CD4-positive, alpha-beta T cell treated with Interleukin-17A for 4 hours (primary cell): ENCODE data around the gene RPIA.

Experiments used
- DNase-seq: peaks from one replicate; pipeline ENCODE4 v3.0.0-alpha.2; 2020; ENCODE audit warnings: mixed read lengths

The RPIA gene

DNA sequence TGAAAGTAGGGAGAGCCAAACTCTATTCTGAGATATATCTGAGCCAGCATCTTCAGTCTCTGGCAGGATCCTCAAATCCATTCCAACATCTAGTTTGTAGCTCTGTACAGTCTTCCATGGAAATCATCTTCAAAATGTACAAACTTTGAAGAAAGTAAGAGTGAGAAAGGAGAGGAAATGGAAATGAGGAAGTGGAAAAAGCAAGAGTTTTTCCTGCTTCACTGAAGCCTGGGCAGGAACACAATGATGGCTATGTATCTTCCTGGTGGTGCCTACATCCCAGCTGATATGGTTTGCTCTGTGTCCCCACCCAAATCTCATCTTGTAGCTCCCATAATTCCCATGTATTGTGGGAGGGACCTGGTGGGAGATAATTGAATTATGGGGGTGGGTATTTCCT is 4.1 kb upstream of the RPIA start:
- no peak for DNase-seq

DNA sequence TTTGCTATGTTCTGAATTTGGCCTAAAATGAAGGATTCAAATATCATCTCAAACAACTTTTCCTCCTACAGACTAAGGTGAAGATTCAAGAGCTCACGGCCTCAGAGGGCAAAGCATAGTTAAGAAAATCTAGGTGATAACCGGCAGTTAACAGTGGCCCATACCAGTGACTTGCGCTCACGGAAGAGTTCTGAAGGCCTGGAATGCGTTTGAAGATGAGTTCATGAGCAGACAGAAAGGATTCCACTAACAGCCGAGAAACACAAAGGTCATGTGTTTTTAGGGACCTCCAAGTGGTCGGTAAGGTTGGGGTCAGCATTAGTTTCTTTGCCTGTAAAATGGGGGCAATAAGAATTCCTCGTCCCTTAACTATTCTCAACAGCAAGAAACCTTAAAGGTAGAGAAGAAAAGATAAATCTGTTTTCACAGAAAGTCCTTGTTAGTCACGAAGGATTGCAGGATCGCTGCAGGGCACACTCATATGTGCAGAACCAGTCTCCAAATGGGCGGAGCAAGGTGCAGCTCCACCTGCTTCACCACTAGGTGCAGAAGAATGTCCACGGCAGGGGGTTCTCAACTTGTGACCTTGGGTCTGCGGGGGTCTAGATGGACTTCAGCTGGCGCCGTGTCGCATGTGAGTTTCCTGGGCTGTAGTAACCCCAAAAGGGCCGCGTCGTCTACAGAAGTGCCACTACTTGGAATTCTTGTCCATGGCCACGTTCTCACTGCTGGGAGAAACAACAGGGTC is 708 bp upstream of the RPIA start:
- DNase-seq, result peak; percentile 60

DNA sequence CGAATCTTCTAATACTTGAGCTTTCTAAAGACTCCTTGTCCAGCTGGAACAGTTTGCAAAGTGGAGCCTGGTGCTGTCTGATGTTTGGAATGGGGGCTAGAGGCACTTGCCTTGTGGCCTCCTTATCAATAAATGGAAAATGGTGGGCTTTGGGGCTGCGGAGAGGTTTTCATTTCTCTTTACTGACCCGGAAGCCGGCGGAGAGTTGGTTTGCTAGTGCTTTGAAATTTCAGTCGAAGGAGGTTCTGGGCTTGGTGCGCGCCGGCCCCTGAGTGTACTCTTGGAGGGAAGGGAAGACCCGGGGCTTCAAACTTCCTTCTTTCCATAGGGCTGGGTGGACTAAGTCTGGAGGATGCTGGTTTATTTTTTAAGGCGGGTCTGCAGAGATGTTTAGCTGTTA is 714 bp downstream of the RPIA start:
- DNase-seq, result peak; percentile 43

DNA sequence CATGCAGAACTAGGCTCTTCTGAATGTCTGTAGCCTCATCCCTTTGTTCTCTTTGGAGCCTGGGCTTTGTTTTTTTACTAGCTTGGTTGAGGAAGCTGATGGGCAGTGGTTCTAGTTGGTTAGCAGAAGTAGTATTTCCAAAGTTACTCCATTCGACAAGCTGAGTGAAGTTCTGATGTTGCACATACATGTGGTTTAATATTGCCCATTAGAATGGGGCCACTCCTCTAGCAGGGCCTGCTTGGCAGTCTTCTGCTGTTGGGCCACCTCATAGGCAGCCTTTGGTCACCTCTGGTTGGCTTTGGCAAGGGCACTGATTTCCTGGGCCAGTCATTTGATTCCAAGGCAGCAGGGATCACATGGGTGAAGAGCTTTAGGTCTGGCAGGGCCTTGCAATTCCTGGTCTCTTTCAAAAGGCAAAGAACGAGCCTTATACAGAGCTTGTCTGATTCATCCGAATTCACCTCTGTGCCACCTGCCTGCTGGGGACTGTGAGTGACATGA is 2.5 kb downstream of the RPIA start:
- DNase-seq, result no peak

DNA sequence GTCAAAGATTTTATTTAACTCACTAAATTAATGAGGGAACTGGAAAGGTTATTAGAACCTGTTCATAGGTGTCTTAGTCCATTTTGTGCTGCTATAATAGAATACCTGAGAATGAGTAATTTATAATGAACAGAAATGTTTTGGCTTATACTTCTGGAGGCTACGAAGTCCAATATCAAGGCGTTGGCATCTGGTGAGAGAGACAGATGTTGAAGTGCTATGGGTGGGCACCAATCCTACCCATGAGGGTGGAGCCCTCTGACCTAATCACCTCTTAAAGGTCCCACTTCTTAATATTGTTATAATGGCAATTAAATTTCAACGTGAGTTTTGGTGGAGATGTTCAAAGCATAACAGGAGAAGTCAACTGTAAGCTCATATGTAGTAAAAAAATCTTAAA is 5.1 kb downstream of the RPIA start:
- no peak for DNase-seq

DNA sequence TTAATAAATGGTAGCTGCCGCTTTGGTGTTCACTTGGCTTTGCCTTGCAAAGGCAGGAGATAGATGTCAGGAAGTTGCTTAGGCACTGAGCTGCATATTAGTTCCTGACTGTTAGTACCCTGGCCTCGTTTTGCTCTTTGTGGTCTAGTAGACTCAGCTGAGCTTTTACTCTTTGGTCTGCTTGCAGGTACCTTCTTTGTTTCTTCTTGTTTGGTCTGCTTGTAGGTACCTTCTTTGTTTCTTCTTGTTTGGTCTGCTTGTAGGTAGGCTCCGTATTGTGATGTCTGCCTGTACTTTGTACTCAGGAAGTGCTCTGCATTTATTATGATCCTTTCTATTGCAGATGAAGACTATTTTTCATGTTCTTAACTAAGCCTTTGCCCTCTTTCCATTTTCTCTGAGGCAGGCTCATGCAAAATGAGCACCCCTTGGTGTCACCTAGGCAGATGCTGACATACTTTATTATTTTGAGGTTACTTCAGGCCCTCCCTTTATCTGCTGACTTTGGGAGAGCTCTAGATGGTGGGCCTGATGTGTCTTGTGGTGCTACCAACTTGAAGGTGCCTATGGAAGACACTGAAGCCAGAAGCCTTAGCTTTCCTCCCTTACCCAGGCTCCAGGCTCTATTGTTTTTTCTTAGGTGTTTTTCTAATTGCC is 6.0 kb downstream of the RPIA start:
- DNase-seq, result peak; percentile 22

DNA sequence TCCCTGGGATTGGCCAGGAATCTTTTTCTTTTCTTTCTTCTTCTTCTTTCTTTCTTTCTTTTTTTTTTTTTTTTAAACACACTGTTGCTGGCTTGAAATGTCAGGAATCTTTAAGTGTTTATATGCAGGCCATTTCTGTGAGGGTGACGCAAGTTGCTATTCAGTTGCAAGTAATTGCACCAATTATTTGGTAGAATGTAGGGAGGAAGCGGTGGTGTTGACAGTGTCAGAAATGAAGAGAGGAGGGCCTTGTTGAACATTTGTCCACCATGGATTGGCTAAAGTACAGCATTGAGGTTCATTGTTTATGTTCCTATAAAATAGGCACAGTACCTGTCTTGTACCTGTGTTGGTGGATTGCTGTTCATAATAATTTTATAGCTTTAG is 6.5 kb downstream of the RPIA start:
- DNase-seq, result no peak

DNA sequence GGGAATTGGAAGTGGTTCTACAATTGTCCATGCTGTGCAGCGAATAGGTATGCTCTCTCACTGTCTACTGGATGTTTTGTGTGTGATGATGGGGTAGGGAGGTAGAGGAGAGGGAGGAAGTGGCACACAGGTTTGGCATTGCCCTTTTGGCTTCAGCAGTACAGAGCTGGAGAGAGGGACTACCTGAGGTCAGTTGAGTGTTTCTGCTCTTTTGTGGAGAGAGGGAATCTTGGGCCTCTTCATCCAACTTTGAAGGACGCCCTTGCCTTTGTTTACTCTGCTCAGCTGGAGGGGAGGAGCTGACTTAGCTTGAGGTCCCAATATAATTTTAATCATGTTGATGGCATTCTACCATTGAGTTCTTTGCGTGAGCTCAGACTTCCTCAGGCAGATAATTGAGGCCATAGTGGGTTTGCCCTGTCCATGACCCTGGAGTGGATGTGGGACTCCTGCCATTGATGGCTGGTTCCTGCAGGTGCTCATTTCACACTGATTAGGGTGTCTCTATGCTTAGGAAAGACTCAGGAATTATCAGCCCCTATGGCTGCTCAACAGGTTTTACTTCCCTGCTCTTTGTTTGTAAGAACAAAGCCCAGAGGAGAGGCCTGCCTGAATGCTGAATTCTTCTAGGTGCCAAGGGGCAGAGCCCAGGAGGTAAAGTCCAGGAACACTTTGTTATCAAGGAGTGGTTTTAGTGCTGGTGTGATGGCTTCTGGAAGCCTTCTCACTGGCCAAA is 7.2 kb downstream of the RPIA start:
- no peak for DNase-seq

DNA sequence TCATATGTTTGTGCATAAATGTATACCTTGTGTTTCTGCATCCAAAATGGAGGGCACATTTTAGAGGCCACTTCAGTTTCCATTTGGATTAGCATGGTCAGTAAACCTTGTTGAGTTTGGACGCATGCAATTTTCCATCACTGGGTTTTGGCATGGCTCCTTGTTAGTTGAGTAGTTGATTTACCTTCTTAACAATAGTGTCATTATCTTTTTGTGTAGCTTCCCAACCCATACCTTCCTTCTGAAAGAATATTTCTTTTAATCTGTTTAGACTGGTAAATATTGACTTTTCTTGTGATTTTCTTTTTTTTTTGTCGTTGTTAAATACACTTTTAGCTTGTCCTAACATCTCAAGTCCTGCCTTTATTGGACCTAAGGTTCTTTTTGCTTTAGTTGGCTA is 15.5 kb downstream of the RPIA start:
- no peak for DNase-seq

DNA sequence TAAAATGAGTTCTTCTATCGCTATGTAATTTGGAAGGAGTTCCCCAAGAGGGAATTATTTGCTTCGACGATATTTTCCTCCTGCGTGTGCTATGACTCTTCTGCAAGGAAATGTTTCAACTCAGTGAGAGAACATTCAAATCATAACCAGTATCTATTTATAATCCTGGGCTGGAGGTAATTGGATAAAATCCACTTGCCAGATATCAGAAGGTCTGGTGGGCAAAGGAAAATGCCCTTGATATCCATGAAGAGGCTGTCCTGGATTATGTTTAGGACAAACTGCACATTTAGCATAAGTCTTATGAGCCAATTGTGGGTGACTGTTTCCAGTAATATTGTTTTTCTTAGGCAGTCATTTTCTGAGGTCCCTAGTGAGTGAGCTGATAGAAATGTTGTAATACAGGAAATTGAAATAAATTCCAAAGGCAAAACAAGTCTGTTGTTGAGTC is 17.7 kb downstream of the RPIA start:
- DNase-seq, result no peak

DNA sequence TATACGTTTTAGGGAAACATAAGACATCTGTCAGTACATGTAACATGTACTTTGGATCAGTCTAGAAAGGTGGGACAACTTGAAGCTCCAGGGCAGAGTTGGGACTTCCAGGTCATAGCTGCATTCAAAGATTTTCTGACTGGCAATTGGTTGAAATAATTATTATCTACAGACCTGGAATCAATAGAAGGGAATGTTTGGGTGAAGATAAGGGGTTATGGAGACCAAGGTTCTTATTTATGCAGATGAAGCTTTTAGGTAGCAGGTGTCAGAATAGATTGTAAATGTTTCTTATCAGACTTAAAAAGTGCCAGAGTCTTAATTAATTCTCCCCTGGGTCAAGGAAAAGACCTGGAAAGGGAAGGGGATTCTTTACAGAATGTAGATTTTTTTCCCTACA is 19.8 kb downstream of the RPIA start:
- DNase-seq, result no peak

DNA sequence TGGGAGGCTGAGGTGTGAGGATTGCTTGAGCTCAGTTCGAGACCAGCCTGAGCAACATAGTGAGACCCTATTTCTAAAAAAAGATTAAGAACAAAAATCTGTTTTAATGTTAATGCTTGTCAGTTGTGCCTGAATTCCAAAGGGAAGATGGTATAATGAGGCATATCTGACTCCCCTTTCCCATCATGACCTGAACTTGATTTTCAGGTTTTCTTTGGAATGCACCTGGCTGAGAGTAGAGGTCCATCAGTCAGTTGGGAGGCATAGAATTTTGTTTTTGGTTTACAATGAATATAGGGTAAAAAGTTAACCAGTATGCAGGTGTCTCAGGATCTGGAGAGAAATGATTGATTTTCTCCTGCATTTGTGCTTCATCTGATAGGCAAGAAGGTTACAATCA is 20.4 kb downstream of the RPIA start:
- no peak for DNase-seq

DNA sequence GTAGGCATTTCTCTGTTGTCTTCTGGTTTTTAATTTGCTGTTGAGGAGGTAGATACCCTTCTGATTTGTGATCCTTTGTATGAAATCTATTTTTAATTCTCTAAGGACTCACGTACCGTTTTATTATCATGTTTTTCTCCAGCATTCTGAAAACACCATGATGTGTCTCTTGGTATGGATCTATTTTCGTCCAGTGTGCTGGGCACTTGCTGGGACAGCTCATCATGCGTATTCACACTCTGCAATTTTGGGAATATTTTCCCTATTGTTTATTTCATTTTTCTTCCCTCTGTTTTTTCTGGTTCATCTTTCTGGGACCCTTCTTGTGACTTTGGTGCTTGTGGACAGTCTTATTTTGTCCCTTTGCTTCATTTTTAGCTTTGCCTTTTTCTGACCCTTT is 21.9 kb downstream of the RPIA start:
- DNase-seq, result no peak

DNA sequence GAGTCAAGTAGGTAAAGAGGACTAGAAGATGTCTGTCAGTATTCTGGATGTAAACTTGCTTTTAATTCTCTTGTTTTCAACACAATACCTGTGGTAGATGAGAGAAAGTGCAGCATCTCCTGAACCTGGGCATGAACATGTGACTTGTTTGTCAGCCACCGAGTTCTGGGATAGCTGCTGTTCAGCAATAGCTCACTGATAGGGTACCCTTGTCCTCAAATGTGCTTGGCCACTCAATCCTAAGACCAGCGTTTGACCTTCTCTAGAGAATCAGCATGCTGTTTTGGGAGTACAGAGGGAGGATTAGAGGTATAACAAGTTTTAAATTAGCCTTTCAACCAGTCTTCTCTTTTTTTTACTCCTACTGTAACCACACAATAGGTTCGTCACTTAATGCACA is 23.2 kb downstream of the RPIA start:
- DNase-seq, result no peak

DNA sequence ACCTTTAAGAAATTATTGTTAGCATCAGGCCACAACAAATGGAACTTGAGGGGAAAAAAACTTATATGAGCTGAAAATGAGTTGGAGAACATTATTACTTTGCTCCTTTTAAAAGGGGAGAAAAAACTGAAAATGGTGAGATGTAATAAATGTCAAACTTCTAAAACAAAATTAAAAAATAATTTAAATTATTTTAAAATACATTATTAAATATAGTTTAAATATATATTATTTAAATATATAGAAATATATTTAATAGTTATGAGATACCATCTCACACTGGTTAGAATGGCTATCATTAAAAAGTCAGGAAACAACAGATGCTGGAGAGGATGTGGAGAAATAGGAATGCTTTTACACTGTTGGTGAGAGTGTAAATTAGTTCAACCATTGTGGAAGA is 28.9 kb downstream of the RPIA start:
- DNase-seq, result no peak

DNA sequence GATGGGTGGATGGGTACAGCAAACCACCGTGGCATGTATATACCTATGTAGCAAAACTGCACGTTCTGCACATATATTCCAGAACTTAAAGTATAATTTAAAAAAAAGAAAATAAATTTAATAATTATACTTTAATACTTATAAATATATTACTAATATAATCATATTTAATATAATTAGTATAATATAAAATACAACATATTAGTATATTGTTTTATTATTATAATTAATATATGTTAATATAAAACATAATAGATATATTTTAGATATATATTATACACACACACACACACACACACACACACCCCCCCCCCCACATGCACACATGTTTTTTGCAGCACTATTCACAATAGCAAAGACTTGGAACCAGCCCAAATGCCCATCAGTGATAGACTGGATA is 29.8 kb downstream of the RPIA start:
- no peak for DNase-seq

DNA sequence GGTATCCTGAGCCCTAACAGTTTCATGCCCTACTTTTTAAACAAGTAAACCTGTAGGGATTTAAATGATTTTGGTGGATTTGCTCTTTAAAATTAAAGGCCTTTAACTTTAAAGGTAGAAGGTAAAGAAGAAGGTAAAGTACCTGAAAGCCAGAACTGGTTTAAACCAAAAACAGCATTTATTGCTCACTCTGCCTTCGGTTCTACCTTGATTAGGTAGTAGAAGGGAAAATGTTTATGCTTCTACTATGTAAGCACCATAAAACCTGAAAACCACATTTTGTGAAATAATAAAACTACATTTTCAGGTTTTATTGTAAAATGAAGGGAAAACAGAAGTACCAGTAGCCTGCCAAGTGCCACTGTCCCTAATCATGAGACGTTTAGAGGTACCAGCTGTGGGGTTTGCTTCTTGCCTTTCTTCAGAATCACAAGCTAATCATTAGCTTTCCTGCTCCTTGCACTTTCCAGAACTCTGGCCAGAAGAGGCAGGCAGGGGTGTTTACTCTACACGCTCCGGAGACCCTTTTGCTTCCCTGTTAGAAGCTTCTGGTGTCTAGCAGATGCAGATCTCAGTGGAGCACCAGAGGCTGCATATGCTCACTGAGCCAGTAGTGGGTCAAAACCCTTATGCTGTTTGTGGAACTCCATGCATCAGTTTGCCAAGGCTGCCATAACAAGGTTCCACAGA is 33.3 kb downstream of the RPIA start:
- no peak for DNase-seq

DNA sequence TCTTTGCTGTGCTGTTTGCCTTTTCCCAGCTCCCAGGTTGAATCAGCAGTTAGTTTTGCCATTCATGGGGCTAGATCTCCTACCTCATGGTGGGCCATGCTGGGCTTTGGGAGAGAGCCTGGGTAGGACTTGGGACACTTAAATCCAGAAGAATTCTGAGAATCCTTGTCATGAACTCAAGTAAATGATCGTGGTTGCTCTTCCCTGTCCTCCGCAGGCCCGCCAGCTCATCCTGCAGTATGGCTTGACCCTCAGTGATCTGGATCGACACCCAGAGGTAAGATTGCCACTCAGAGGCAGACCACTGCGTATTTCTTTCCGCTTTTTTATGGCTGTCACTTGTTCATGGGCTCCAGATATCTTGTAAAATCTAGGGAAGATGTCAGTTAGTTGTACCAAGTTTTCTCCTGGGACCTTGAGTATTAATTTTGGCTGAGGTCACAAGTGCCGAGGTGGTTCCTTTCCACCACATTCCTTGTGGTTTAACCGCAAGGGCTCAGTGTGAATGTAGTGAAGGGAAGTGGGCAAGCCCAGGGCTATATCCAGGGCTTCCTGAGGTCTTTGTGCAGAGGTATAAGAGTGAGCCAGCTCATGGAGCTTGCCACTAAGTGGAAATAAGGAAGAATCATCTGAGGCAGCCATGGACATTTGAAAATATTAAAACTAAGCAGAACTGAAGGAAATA is 37.7 kb downstream of the RPIA start:
- DNase-seq, result no peak

DNA sequence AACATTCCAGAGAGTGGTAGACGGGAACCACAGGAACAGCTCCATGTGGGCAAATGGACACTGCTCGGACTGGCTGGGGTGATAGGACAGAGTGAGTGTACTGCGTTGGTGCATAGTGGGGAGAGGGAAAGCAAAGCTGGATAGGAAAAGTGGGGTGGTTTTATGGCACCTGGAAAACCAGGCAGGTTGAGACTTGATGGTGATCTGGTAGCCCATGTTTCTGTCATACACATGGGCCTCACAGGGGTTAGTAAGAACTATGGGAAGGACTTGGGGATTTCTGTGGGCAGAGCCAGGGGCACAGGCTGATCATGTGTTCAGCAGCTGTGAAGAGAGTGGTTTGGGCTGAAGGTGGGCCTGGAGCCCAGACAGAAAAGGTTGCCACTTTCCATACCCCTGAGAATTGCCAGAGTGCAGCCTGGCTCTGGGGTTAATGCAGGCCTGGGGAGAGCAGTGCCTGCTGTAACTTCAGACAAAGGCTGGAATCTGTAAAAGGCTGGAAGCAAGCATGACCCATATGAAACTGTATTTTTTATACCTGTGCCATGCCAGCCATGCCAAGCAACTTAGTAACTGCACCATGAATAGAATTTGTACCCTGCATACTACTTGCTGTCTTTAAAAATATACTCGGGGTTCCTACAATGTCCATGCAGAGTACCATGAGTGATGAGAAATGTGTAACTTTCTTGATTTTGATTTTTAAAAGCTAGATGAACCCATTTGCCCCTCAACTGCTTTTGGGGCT is 41.9 kb downstream of the RPIA start:
- no peak for DNase-seq

DNA sequence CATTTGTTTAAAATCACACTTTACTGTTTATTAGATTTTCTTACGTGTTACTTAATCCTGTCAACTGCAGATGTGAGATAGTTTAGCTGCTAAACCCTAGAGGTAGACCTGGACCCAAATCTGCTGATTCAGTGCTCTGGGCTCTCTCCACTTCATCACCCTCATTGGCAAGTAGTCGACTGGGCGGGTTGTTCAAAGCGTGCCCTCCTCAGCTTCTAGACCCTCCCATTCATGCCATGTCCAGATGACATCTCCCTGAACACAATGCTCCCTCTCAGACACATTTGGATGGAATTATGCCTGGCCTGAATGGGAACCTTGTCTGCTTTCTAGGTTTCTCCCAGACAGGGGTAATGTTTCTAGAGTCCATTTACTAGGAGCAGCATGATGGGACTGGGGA is 43.7 kb downstream of the RPIA start:
- no peak for DNase-seq

DNA sequence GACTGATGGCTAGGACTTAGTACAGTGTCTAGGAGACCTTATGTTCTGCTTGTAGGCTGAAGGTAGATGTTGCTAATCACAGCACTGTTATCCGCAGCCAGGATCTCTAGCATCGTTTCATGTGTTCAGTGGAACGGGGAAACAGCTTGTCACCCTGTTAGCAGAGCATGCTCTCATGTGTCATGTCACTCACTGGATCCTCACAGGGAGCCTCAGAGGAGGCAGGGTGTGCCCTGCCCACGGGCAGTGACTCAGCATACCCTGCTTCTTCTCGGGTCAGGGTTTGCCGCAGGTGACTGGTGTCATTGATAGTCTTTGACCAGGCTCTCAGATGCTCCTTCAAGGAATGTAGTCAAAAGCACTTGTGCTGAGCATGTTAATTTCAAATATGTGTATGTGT is 44.4 kb downstream of the RPIA start:
- no peak for DNase-seq

DNA sequence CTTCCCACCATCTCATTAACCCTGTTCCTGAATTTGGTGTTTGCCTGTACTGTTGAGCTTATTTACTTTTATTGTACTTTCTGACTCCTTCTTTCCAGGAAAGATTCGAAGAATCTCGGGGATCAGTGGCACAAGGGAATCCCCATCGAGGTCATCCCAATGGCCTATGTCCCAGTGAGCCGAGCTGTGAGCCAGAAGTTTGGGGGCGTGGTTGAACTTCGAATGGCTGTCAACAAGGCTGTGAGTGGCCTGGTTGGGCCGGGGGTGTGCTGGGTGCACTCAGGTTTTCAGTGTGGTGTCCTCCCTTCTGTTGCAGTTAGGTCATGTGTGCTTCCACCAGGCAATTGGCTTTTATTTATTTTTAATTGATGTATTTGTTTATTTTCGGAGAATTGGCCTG is 45.0 kb downstream of the RPIA start:
- no peak for DNase-seq
